ENCODE data around the gene ADARB1.

- TF ChIP-seq SUZ12 (IDR thresholded peaks at IDR 0.05; ENCODE audit: extremely low read depth, insufficient read depth, insufficient read length) (no peak), ZNF274 (IDR thresholded peaks at IDR 0.05; ENCODE audit: low read depth, low read length) (no peak)
Observed at GRCh38 chr21:45054227-45054926, 20.0 kb upstream of the ADARB1 start.

Data from NT2/D1 (cell line).